GM12878 (cell line): ENCODE data around the gene CYP4Z1.
"Not testable (repeated sequence)": the region's sequence is repeated elsewhere in the genome, so short reads cannot be mapped to it uniquely, and the experiment has no call there.

Source experiments
- CBX3 ChIP-seq: fragments of 200-600 bp; sonication (generic); IDR thresholded peaks from 2 replicates; pipeline ENCODE4 v1.6.1; 2016; ENCODE audit warnings: low read depth, borderline replicate concordance
- CHD4 ChIP-seq: fragments of 200-600 bp; sonication (generic); IDR thresholded peaks from 2 replicates; pipeline ENCODE4 v1.6.1; 2016; ENCODE audit warnings: mild to moderate bottlenecking
- DPF2 ChIP-seq: fragments of 450-650 bp; IDR thresholded peaks from 2 replicates; pipeline ENCODE4 v1.6.1; 2017; ENCODE audit warnings: mild to moderate bottlenecking
- FOXM1 ChIP-seq: IDR thresholded peaks from 2 replicates; pipeline ENCODE4 v1.6.1; 2012; ENCODE audit warnings: low read depth, mild to moderate bottlenecking, inconsistent platforms, low read length, moderate library complexity
- HSF1 ChIP-seq: fragments of 150-350 bp; IDR thresholded peaks from 2 replicates; pipeline ENCODE4 v1.6.1; 2014; ENCODE audit warnings: mild to moderate bottlenecking, low read depth, low read length
- MAX ChIP-seq: IDR thresholded peaks from 2 replicates; pipeline ENCODE4 v1.6.1; 2012; ENCODE audit warnings: low read depth, low read length, improper control_type of control experiment
- NR2C1 ChIP-seq: fragments of 450-650 bp; IDR thresholded peaks from 2 replicates; pipeline ENCODE4 v1.6.1; 2017; ENCODE audit warnings: antibody characterized with exemption, mild to moderate bottlenecking, moderate library complexity
- NR2F1 ChIP-seq: fragments of 450-650 bp; conservative IDR thresholded peaks from 2 replicates; pipeline ENCODE4 v1.6.1; 2017; ENCODE audit warnings: mild to moderate bottlenecking
- POLR2A ChIP-seq: IDR thresholded peaks from 2 replicates; pipeline ENCODE4 v1.6.1; 2011; ENCODE audit warnings: low read depth, mild to moderate bottlenecking, low read length
- POLR2AphosphoS5 ChIP-seq: IDR thresholded peaks from 2 replicates; pipeline ENCODE4 v1.6.1; 2011; ENCODE audit warnings: mild to moderate bottlenecking, low read length, inconsistent platforms
- SRF ChIP-seq, 2 experiments: IDR thresholded peaks; 2 replicates each; pipeline ENCODE4 v1.6.1; 2011; ENCODE audit warnings: low read depth in 2 of 2, low read length in 2 of 2, mild to moderate bottlenecking in 1 of 2, moderate library complexity in 1 of 2
- ZSCAN29 ChIP-seq: fragments of 450-650 bp; IDR thresholded peaks from 2 replicates; pipeline ENCODE4 v1.6.1; 2017; ENCODE audit warnings: mild to moderate bottlenecking, moderate library complexity
- ZZZ3 ChIP-seq: IDR thresholded peaks from 2 replicates; pipeline ENCODE4 v1.6.1; 2011; ENCODE audit warnings: low read depth; ENCODE audit not compliant: control insufficient read depth, insufficient read length
- TF ChIP-seq, protein P1 (sequence below): IDR thresholded peaks from 2 replicates; pipeline ENCODE4 v1.6.1; 2012; ENCODE audit warnings: low read length, inconsistent platforms

GRCh38 chr1:47156457-47156856, 89.4 kb downstream of the CYP4Z1 start:
- not testable (repeated sequence) for TF ChIP-seq NR2C1; DPF2; POLR2AphosphoS5; ZZZ3; ZSCAN29; SRF (IDR thresholded peaks at IDR 0.05; ENCODE audit: low read depth in 2 of 2, low read length in 2 of 2); MAX; POLR2A; CHD4; FOXM1; HSF1; NR2F1; CBX3
- TF ChIP-seq, protein P1, sequence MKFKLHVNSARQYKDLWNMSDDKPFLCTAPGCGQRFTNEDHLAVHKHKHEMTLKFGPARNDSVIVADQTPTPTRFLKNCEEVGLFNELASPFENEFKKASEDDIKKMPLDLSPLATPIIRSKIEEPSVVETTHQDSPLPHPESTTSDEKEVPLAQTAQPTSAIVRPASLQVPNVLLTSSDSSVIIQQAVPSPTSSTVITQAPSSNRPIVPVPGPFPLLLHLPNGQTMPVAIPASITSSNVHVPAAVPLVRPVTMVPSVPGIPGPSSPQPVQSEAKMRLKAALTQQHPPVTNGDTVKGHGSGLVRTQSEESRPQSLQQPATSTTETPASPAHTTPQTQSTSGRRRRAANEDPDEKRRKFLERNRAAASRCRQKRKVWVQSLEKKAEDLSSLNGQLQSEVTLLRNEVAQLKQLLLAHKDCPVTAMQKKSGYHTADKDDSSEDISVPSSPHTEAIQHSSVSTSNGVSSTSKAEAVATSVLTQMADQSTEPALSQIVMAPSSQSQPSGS: not testable (repeated sequence)
